ENCODE measurements around the gene CCDC167. TPM values are rescaled to one million over a fixed set of nuclear protein-coding genes. Genes with fewer than 3 reads are reported as not detected.

CCDC167 gene
- total RNA-seq, 2 donors from 2014 or later: 46.0 to 54.8 TPM

DNA sequence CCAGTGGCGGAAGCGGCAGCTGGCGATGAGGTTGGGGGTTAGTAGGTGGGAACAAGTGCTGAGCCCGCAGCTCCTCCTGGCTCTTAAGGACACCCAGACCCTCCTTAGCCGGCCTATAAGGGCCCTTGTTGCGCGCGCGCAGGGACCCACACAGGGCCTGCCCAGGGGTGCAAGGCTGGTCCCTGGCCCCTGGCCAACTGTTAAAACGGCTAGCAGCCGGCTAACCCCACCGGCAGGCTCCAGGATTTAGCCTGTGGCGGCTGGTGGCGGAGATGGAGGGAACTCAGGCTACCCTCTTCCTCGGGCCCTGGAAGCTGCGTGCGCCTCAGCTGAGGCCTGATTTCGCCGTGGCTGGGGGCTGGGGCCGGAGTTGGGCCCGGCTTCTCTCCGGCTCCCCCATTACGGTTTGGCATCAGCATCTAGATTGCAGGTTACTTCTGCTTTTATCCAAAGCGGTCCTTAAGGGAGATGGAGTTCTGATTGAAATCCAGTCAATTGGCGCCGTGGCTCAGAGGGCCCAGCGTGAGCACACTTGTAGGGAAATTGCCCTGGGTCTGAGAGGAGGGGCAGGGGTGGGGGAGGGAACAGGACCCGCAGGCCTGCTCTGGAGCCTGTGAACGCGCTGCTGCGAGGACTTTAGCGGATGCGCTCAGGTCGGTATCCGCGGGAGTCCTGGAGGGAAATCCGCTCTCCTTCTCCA lies 36.9 kb upstream of the CCDC167 start:
- H3K9me3 Mint-ChIP-seq: no peaks in the 10 kb centered on the region
- peaks cover 0 to 22% of the 10 kb centered on the region in 2 donors for H3K27me3 Mint-ChIP-seq
- DNase-seq (ENCODE audit: low spot score): no peak
- H3K4me3 Mint-ChIP-seq: peak overlapping the region; percentile 57
- H3K4me1 Mint-ChIP-seq (ENCODE audit: low read depth in 2 of 2): peaks cover 0 to 9% of the 10 kb centered on the region in 2 donors
- no peak overlapping the region for H3K27ac Mint-ChIP-seq
- no peaks in the 10 kb centered on the region for H3K36me3 Mint-ChIP-seq
- peak; percentile 52 to 57 for ATAC-seq

DNA sequence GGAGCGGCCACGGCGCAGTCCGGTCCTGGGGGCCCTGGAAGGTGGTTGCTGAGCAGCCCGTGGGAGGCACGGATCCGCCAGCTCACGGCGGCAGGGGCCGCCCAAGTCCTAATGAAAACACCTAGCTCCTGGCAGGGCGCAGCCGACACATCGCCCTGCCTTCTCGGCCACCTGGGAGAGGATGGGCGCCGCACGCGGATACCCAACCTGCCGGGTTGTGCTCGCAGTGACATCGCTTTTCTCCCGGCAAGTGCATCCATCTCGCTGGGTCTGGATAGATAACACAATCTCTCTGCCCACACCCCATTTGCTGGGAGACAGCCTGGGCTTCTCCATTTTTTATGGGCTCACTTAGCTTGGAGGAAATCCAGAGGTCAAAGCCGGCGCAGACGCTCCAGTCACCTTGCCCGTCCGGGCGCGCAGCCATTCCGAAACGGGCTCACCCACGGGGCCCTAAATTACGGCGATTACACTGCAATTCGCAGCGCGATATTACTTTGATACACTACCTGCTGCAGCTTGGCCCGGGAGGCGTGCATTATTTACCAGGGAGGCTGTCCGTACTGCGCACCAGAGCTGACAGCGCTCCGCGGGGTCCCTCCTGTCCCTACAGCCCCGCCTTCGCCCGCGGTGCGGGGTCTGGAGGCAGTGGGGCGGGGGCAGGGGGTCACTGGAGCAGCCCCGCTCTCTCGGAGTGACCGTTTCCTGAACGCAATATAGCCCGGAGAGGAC lies 36.2 kb upstream of the CCDC167 start:
- Mint-ChIP-seq H3K36me3 (no peaks in the 10 kb centered on the region), H3K4me3 (peak overlapping the region; percentile 57), H3K27ac (no peak overlapping the region), H3K27me3 (peaks cover 0 to 24% of the 10 kb centered on the region in 2 donors), H3K4me1 (ENCODE audit: low read depth in 2 of 2) (peaks cover 0 to 9% of the 10 kb centered on the region in 2 donors), H3K9me3 (no peaks in the 10 kb centered on the region)
- peak in 1 of 2 donors; percentile 10 for ATAC-seq
- no peak for DNase-seq (ENCODE audit: low spot score)

DNA sequence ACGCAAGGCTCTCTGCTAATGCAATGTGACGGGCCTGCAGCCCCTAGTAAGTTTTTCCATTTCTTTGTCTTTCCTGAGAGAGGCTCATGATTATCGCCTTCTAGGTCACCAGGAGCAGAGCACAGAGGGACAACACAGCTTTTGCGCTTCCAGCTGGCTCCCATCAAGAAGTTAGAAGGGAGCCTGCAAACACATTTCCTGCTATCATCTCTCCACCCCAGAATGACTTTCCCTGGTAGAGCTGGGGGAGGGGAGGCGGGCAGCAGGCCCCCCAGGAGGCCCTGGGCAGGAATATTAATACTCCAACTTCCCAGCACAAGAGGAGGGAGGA lies 35.7 kb upstream of the CCDC167 start:
- no peak overlapping the region for H3K27ac Mint-ChIP-seq
- DNase-seq (ENCODE audit: low spot score) (no peak), ATAC-seq (no peak)
- H3K9me3 Mint-ChIP-seq: no peaks in the 10 kb centered on the region
- no peak overlapping the region for H3K4me3 Mint-ChIP-seq
- H3K36me3 Mint-ChIP-seq: no peaks in the 10 kb centered on the region
- peaks cover 0 to 9% of the 10 kb centered on the region in 2 donors for H3K4me1 Mint-ChIP-seq (ENCODE audit: low read depth in 2 of 2)
- H3K27me3 Mint-ChIP-seq: peaks cover 0 to 24% of the 10 kb centered on the region in 2 donors

DNA sequence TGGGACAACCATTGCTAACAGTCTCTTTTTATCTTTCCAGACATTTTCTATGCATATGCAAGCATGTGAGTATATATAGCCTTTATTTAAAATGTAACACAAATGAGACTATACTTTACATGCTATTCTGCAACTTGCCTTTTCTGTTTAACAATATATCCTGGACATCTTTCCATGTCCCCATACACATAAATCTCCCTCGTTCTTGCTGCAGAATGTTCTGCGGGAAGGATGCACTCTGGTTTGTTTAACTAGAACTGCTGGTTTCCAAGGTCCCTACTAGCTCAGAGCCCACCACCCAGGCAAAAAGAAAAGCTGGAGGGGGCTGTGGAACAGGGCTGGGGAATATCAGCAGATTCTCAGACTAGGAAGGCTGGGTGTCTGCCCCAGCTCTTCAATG lies 35.2 kb upstream of the CCDC167 start:
- ATAC-seq (no peak), DNase-seq (ENCODE audit: low spot score) (no peak)
- Mint-ChIP-seq H3K27ac (no peak overlapping the region), H3K27me3 (peaks cover 0 to 24% of the 10 kb centered on the region in 2 donors), H3K36me3 (no peaks in the 10 kb centered on the region), H3K4me3 (no peak overlapping the region), H3K4me1 (ENCODE audit: low read depth in 2 of 2) (peaks cover 0 to 9% of the 10 kb centered on the region in 2 donors), H3K9me3 (no peaks in the 10 kb centered on the region)

DNA sequence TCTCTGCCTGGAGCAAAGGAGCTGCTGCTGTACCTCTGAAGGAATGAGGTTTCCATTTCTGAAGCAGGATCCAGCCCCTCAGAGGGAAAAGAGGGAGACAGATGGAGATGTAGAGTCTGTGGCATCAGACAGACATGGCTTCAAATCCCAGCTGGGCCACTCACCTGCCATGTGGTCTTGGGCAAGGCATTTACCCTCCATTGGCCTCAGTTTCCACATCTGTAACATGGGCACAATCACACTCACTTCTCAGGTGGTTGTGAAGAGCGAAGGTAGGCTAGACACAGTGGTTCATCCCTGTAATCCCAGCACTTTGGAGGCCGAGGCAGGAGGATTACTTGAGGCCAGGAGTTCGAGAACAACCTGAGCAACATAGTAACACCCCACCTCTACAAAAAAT lies 32.4 kb upstream of the CCDC167 start:
- no peaks in the 10 kb centered on the region for H3K36me3 Mint-ChIP-seq
- peaks cover 0 to 20% of the 10 kb centered on the region in 2 donors for H3K27me3 Mint-ChIP-seq
- no peaks in the 10 kb centered on the region for H3K9me3 Mint-ChIP-seq
- H3K27ac Mint-ChIP-seq: no peak overlapping the region
- DNase-seq (ENCODE audit: low spot score): no peak
- no peak overlapping the region for H3K4me3 Mint-ChIP-seq
- peaks cover 0 to 9% of the 10 kb centered on the region in 2 donors for H3K4me1 Mint-ChIP-seq (ENCODE audit: low read depth in 2 of 2)
- ATAC-seq: no peak

DNA sequence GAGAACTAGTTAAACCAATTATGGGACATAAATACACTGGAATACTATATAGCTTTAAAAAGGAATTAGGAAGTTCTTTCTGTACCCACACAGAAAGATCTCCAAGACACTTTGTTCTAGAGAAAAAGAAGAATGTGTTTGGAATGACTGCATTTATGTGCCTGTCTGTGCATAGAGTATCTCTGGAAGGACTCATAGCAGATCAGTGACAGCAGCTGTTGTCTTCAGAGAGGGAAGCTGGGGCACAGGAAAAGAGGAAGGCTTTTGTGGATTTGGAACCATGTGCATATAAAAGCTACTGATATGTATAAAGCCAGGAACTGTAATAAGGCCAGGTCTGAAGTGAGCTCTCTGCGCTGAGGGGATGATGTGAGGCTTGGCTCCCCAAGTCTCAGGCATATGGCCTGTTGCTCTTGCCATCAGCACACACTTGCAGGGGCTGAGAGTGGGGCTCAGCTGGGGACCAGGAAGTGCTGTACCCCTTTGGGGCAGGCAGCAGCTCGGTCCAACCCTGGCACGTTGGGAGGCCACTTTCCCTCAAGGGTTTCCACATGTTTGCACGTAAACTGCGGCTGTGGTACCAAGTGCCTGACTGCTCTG lies 31.8 kb upstream of the CCDC167 start:
- Mint-ChIP-seq H3K27me3 (peaks cover 4 to 24% of the 10 kb centered on the region in 2 donors), H3K4me1 (ENCODE audit: low read depth in 2 of 2) (peaks cover 0 to 9% of the 10 kb centered on the region in 2 donors), H3K36me3 (no peaks in the 10 kb centered on the region), H3K9me3 (no peaks in the 10 kb centered on the region), H3K27ac (no peak overlapping the region), H3K4me3 (no peak overlapping the region)
- DNase-seq (ENCODE audit: low spot score) (no peak), ATAC-seq (no peak)

DNA sequence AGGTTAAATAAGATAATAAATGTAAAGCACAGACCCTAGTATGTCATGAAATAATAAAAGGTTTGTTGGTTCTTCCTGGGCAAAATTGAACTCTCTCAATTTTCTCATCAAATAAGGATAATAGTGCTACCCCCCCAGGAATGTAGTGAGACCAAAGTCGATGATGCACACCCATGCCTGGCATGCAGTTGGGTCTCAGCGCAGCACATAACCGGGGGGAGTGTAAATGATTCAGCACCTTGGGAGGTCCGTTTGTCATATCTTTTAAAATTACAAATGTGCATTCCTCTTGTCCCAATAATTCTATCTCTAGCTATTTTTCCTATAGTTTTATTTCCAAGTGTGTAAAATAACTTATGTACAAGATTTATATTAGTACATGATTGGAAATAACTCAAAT lies 31.3 kb upstream of the CCDC167 start:
- Mint-ChIP-seq H3K27me3 (peaks cover 6 to 24% of the 10 kb centered on the region in 2 donors), H3K4me3 (no peak overlapping the region)
- no peak for ATAC-seq

DNA sequence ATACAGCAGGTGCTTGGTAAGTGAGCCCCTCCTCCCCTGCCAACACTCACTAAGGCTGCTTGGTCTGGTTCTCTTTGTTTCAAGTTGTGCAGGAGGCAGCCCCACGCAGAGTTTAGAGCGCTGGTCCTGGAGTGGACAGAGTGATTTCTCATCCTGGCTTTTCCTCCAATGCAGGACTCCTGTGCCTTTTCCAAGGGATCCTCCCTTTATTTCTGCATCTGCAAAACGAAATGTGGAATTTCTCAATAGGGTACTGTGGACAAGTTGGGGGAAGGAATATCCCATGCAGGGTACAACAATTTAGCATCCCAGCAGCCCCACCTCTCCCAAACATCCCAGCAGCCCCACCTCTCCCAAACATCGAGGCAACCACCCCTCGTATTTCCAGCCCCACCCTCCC lies 30.6 kb upstream of the CCDC167 start:
- Mint-ChIP-seq H3K4me3 (no peak overlapping the region), H3K27ac (no peak overlapping the region), H3K36me3 (no peaks in the 10 kb centered on the region), H3K27me3 (peaks cover 6 to 24% of the 10 kb centered on the region in 2 donors), H3K9me3 (no peaks in the 10 kb centered on the region), H3K4me1 (ENCODE audit: low read depth in 2 of 2) (peaks cover 4 to 6% of the 10 kb centered on the region in 2 donors)
- ATAC-seq (no peak), DNase-seq (ENCODE audit: low spot score) (no peak)

More for the DNA sequence above, 31.3 kb upstream of the CCDC167 start:
- H3K27ac Mint-ChIP-seq: no peak overlapping the region
- H3K36me3 Mint-ChIP-seq: no peaks in the 10 kb centered on the region
- peaks cover 0 to 8% of the 10 kb centered on the region in 2 donors for H3K4me1 Mint-ChIP-seq (ENCODE audit: low read depth in 2 of 2)
- H3K9me3 Mint-ChIP-seq: no peaks in the 10 kb centered on the region
- no peak for DNase-seq (ENCODE audit: low spot score)

DNA sequence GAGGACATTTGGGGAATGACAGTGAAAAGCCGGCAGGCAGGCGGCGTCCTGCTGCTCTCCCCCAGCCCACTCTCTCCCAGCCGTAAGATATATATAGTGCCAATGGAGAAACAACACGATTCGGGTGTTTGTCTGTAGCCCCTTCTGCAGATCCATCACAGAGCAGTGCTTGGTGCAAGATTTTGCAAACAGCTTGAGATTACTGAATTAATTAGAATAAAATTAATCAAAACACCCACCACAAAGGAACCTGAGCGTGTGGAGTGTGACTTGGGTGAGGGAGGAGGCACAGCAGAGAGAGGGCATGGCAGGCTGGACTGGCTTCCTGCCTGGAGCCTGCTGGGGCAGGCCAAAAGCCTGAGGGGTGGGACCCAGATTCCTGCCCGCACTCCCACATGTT lies 28.8 kb upstream of the CCDC167 start:
- no peak for ATAC-seq
- H3K27ac Mint-ChIP-seq: no peak overlapping the region
- no peak for DNase-seq (ENCODE audit: low spot score)
- H3K9me3 Mint-ChIP-seq: no peaks in the 10 kb centered on the region
- H3K27me3 Mint-ChIP-seq: peaks cover 12 to 22% of the 10 kb centered on the region in 2 donors
- no peak overlapping the region for H3K4me3 Mint-ChIP-seq
- H3K36me3 Mint-ChIP-seq: no peaks in the 10 kb centered on the region
- H3K4me1 Mint-ChIP-seq (ENCODE audit: low read depth in 2 of 2): peaks cover 11 to 12% of the 10 kb centered on the region in 2 donors

DNA sequence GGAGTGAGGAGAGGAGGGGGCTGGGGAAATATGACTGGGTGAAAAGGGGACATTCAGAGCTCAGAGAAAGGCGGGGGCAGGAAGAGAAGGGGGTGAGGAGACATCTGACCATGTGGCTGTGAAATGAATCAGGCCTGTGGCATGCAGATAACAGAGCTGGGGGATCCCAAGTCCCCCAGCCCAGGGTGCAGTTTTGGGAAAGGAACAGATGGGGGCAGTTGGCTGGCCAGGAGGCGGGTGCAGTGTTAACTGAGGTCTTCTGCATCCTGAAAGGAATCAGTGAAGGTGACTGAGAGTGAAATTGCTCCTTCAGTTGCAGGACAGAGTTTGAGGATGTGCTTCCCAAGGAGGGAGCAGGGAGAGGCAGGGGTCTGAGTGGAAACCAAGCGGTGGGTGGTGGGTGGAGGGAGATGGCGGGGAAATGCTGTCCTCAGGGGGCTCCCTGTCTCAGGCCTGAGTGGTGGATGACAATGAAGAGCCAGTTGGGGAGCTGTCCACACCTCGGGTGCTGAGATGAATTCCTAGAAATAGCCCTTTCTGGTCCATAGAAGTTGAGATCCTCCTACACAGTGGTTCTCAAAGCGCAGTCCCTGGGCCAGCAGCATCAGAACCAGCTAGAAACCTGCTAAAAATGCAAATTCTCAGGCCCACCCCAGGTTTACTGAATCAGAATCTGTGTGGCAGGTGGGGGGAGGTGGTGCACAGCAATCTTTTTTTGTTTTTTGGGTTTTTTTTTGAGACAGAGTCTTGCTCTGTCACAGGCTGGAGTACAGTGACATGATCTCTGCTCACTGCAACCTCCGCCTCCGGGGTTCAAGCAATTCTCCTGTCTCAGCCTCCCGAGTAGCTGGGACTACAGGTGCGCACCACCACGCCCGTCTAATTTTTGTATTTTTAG lies 26.0 kb upstream of the CCDC167 start:
- Mint-ChIP-seq H3K27ac (peak overlapping the region in 1 of 2 donors; percentile 40), H3K4me3 (no peak overlapping the region), H3K4me1 (ENCODE audit: low read depth in 2 of 2) (peaks cover 21 to 26% of the 10 kb centered on the region in 2 donors), H3K9me3 (no peaks in the 10 kb centered on the region), H3K36me3 (no peaks in the 10 kb centered on the region), H3K27me3 (peaks cover 16 to 19% of the 10 kb centered on the region in 2 donors)
- ATAC-seq: no peak
- no peak for DNase-seq (ENCODE audit: low spot score)

DNA sequence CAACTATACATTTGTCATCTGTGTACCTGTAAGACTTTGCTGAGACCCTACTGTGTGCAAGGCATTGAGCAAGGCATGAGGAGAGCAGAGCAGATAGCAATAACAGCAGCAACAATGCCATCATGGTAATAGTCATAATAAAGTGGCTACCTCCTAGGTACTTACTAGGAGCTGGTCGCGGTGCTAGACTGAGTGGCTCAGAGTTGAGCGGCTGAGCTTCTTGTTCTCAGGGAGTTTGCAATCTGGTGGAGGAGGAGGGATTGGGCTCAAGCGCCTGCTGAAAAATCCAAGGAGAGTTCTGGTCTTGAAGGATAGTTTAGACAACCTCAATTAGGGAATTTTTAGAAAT lies 25.3 kb upstream of the CCDC167 start:
- no peak for ATAC-seq
- H3K27me3 Mint-ChIP-seq: peaks cover 16 to 19% of the 10 kb centered on the region in 2 donors
- no peak for DNase-seq (ENCODE audit: low spot score)
- peaks cover 21 to 26% of the 10 kb centered on the region in 2 donors for H3K4me1 Mint-ChIP-seq (ENCODE audit: low read depth in 2 of 2)
- H3K9me3 Mint-ChIP-seq: no peaks in the 10 kb centered on the region
- peak overlapping the region in 1 of 2 donors; percentile 40 for H3K27ac Mint-ChIP-seq
- H3K36me3 Mint-ChIP-seq: no peaks in the 10 kb centered on the region
- H3K4me3 Mint-ChIP-seq: no peak overlapping the region

DNA sequence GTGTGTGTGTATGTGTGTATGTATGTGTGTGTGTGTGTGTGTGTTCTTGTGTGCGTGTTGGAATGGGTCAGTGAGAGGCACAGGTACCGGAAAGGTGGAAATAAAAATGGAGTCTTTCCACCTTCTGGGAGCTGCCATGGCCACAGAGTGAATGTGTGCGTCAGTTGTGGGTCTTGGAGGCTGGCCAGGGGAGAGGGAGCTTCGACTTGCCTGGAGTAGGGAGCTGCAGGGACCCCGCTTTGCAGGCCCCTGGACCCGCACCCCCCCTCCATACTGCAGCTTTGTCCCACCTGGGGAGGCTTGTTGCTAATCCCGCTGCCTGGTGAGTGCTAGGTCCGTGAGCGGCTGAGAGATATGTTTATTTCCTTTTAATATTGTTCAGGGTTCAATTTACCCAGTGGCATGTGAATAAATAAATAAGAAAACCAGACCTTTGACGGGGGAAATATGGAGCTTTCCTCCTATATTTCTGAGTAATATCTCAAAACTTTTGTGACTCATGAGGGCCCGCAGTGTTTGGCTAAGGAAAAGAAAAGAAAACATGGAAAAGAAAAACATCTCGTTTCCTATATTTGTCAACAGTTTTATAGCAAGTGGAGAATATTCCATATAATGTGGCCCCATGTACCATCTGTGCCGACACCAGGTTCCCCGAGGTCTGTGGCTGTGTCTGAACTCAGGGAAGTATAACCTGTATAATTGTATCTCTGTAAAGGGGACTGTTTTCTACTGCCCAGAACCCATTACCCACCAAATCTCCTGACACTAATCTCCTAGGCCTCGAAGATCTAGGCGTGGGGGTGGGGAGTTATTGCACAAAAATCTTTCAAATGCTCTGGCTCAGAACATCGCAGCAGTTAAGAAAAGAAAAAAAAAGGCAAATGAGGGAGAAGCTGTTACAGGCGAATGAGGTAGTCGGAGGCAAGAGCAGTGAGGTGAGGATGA lies 24.6 kb upstream of the CCDC167 start:
- no peak for ATAC-seq
- Mint-ChIP-seq H3K27me3 (peaks cover 16 to 19% of the 10 kb centered on the region in 2 donors), H3K4me1 (ENCODE audit: low read depth in 2 of 2) (peaks cover 23 to 26% of the 10 kb centered on the region in 2 donors), H3K4me3 (no peak overlapping the region), H3K9me3 (no peaks in the 10 kb centered on the region), H3K27ac (peak overlapping the region in 1 of 2 donors; percentile 40), H3K36me3 (no peaks in the 10 kb centered on the region)
- no peak for DNase-seq (ENCODE audit: low spot score)
